Mucosa of descending colon (tissue), 3 donors: ENCODE data around the gene TMEM219. TPM values are rescaled to one million over a fixed set of nuclear protein-coding genes. Genes with fewer than 3 reads are reported as not detected.

Experiments used
- ATAC-seq: fragments of 200-7000 bp; cut with Tn5 transposase; one replicate; pipeline ENCODE4 v1.9.1; 2020; ENCODE audit warnings: mild to moderate bottlenecking, moderate library complexity
- DNase-seq, 3 donors: peaks; one replicate each; pipeline ENCODE4 v3.0.0-alpha.2; 2020
- H3K36me3 ChIP-seq: fragments of 200-600 bp; one replicate; pipeline ENCODE4 v1.8.0; 2021; ENCODE audit warnings: low read depth, mild to moderate bottlenecking
- H3K4me1 ChIP-seq: fragments of 200-600 bp; one replicate; pipeline ENCODE4 v1.8.0; 2021; ENCODE audit warnings: low read depth, mild to moderate bottlenecking
- H3K4me3 ChIP-seq: fragments of 200-600 bp; one replicate; pipeline ENCODE4 v1.8.0; 2021; ENCODE audit warnings: mild to moderate bottlenecking
- H3K9me3 ChIP-seq: fragments of 200-600 bp; one replicate; pipeline ENCODE4 v1.8.0; 2021; ENCODE audit warnings: mild to moderate bottlenecking
- CTCF ChIP-seq: fragments of 200-600 bp; IDR thresholded peaks from one replicate; pipeline ENCODE4 v1.8.0; 2022; ENCODE audit warnings: antibody characterized with exemption, mild to moderate bottlenecking
- intact Hi-C, 2 donors: fragments of 100-400 bp; cut with DNase I in 1 of 2; cut with micrococcal nuclease in 1 of 2; formaldehyde crosslinking; loops; one replicate each; pipeline versions ENCODE4 v1.11.0 to v1.11.1; 2022; cut with DNase I, micrococcal nuclease
- total RNA-seq, 3 donors: library from RNA; stranded (reverse); fragmentation: NEBNext Ultra II Directional in 2 of 3; extraction: Animal tissue kit (Norgen Biotek cat#: 25700) in 2 of 3; gene quantifications; one replicate each; pipeline versions ENCODE4 v1.2.1 to v1.2.4, GENCODE V29; 2021 to 2023
- donor health status: DM: no; HTN: no; CAD: no; lungs with moderate emphysema.
- donor health status: DM: no; HTN: no; CAD: no.
- donor health status: DM: no; HTN: yes; CAD: no.

Gene TMEM219
- total RNA-seq, 3 donors from 2014 or later: 116 to 209 (median 130) TPM

- Histone ChIP-seq H3K4me1 (peaks cover 20% of the 10 kb centered on the region), H3K4me3 (no peak overlapping the region), H3K9me3 (no peaks in the 10 kb centered on the region), H3K36me3 (peaks cover 5% of the 10 kb centered on the region)
- TF ChIP-seq CTCF: no peak
- ATAC-seq (no peak), DNase-seq (no peak)
- intact Hi-C loops: no loop called here
These were observed 9.4 kb downstream of the TMEM219 start for GRCh38 chr16:29971304-29971703.

GRCh38 chr16:29972500-29972899, 10.6 kb downstream of the TMEM219 start:
- ATAC-seq (no peak), DNase-seq (no peak)
- Histone ChIP-seq H3K36me3 (peaks cover 5% of the 10 kb centered on the region), H3K9me3 (no peaks in the 10 kb centered on the region), H3K4me3 (no peak overlapping the region), H3K4me1 (peaks cover 24% of the 10 kb centered on the region)
- TF ChIP-seq CTCF: no peak
- intact Hi-C loops: no loop called here

- H3K4me3 ChIP-seq: no peak overlapping the region
- intact Hi-C loops: no loop called here
- ATAC-seq: no peak
- no peak for TF ChIP-seq CTCF
- H3K4me1 ChIP-seq: peaks cover 24% of the 10 kb centered on the region
- no peak for DNase-seq
- no peaks in the 10 kb centered on the region for H3K9me3 ChIP-seq
- H3K36me3 ChIP-seq: peaks cover 5% of the 10 kb centered on the region
These were observed 11.1 kb downstream of the TMEM219 start for GRCh38 chr16:29972992-29973383.

GRCh38 chr16:29973384-29974246, 11.7 kb downstream of the TMEM219 start, which contains the start of gene TAOK2:
TSS of gene TAOK2 (plus strand) at chr16:29973868. CDS start at chr16:29977773, 3,905 bp downstream.
- no peaks in the 10 kb centered on the region for H3K9me3 ChIP-seq
- peak within 1 kb of the TSS; percentile 88 for H3K4me3 ChIP-seq
- intact Hi-C loops: no loop called here
- peaks cover 4% of the 10 kb centered on the region for H3K36me3 ChIP-seq
- peak; percentile 99 for ATAC-seq
- no peak for TF ChIP-seq CTCF
- peak; percentile 95 to 99 (median 99) for DNase-seq
- peaks cover 24% of the 10 kb centered on the region for H3K4me1 ChIP-seq

GRCh38 chr16:29974291-29975133, 12.6 kb downstream of the TMEM219 start:
- ATAC-seq: peak; percentile 2
- Histone ChIP-seq H3K4me1 (peaks cover 24% of the 10 kb centered on the region), H3K9me3 (no peaks in the 10 kb centered on the region), H3K4me3 (peak overlapping the region; percentile 88), H3K36me3 (no peaks in the 10 kb centered on the region)
- no peak for TF ChIP-seq CTCF
- DNase-seq: peak in 1 of 3 donors; percentile 60
- intact Hi-C loops: no loop called here
